Karpas-422 (cell line): ENCODE measurements around the gene LOC128125822.

ENCODE experiments used
- DNase-seq: peaks from one replicate; pipeline ENCODE4 v3.0.0-alpha.2; 2015
- H2AFZ ChIP-seq: fragments of 200-600 bp; sonication (generic); 2 replicates; pipeline ENCODE4 v1.6.1; 2014; ENCODE audit warnings: antibody characterized with exemption, low read length, mixed read lengths
- H3K27ac ChIP-seq: fragments of 200-600 bp; sonication (generic); 2 replicates; pipeline ENCODE4 v1.5.1; 2014; ENCODE audit warnings: mild to moderate bottlenecking, low read length, moderate library complexity
- H3K27me3 ChIP-seq: fragments of 200-600 bp; sonication (generic); 2 replicates; pipeline ENCODE4 v1.6.1; 2014; ENCODE audit warnings: low read length, mixed read lengths
- H3K36me3 ChIP-seq: fragments of 200-600 bp; sonication (generic); 2 replicates; pipeline ENCODE4 v1.6.1; 2014; ENCODE audit warnings: low read length, mixed read lengths; ENCODE audit not compliant: insufficient read depth
- H3K4me1 ChIP-seq: fragments of 200-600 bp; sonication (generic); 2 replicates; pipeline ENCODE4 v1.6.1; 2014; ENCODE audit warnings: mild to moderate bottlenecking, low read length, mixed read lengths
- H3K4me2 ChIP-seq: fragments of 200-600 bp; sonication (generic); 2 replicates; pipeline ENCODE4 v1.6.1; 2014; ENCODE audit warnings: low read length, low read depth, mild to moderate bottlenecking; ENCODE audit not compliant: poor library complexity, severe bottlenecking
- H3K4me3 ChIP-seq: fragments of 200-600 bp; sonication (generic); 2 replicates; pipeline ENCODE4 v1.5.1; 2014; ENCODE audit warnings: mild to moderate bottlenecking, antibody characterized with exemption, low read length, mixed read lengths
- H3K79me2 ChIP-seq: fragments of 200-600 bp; sonication (generic); 2 replicates; pipeline ENCODE4 v1.6.1; 2014; ENCODE audit warnings: mild to moderate bottlenecking, low read length, mixed read lengths
- H3K9ac ChIP-seq: fragments of 200-600 bp; sonication (generic); 2 replicates; pipeline ENCODE4 v1.6.0; 2014; ENCODE audit warnings: low read length
- H3K9me2 ChIP-seq: fragments of 200-600 bp; sonication (generic), shearing (Covaris generic); replicated peaks from 2 replicates; pipeline ENCODE4 v1.6.0; 2014; ENCODE audit warnings: mild to moderate bottlenecking, low read length, moderate library complexity; ENCODE audit not compliant: insufficient read depth
- H3K9me3 ChIP-seq: fragments of 300-700, 200-600 bp; sonication (generic); 2 replicates; pipeline ENCODE4 v1.6.1; 2014; ENCODE audit warnings: low read length, mixed read lengths
- H4K20me1 ChIP-seq: fragments of 200-600 bp; sonication (generic); 2 replicates; pipeline ENCODE4 v1.6.1; 2014; ENCODE audit warnings: mild to moderate bottlenecking, antibody characterized with exemption, low read length, low read depth; ENCODE audit not compliant: insufficient read depth

Gene LOC128125822

GRCh38 chr6:63573076-63573898 is 1.0 kb downstream of the LOC128125822 start:
- Histone ChIP-seq H3K27me3 (no peaks in the 10 kb centered on the region), H4K20me1 (peaks cover 36% of the 10 kb centered on the region; the same call in 1 of the 2 replicates), H3K4me3 (peak overlapping the region; percentile 93), H3K9me2 (no peaks in the 10 kb centered on the region), H3K9ac (peak overlapping the region; percentile 89), H3K4me2 (peak overlapping the region; percentile 66), H3K27ac (peak overlapping the region; percentile 58; the same call in 1 of the 2 replicates), H2AFZ (peak overlapping the region; percentile 58; the same call in 1 of the 2 replicates), H3K9me3 (no peaks in the 10 kb centered on the region), H3K79me2 (peaks cover 47% of the 10 kb centered on the region), H3K4me1 (peaks cover 22% of the 10 kb centered on the region), H3K36me3 (peaks cover 18% of the 10 kb centered on the region)
- DNase-seq: peak; percentile 83

DNA sequence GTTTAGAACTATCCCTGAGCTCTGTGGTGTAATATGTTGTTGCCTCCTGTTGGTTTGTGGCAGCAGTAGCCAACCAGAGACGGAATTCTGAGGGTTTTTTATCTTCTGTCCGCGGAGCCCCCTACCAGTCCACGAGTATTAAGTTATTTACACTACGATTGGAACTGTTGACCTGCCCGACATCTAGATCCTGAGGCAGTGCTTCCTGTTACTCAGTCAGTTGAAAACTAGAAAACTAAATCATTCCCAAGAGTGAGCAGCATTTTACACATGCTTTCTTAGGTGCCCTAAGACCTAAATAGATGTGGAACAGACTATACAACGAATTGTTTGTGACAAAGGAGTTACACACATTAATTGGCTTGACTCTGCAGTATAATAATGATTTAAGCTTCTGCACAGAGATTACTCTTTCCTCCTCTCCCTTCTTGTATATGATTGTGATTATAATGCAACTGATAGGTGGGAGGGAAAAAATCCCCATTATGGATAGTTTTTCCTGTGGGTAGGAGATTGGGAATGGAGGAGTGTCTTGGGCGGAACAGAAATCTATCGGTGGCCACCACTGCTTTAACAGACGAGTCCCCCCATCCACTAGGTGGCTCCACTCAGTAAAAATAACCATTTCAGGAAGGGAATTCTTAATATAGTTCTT is 1.7 kb downstream of the LOC128125822 start:
- Histone ChIP-seq H3K4me2 (peak overlapping the region; percentile 66), H3K27ac (no peak overlapping the region), H3K9ac (peak overlapping the region; percentile 89), H2AFZ (no peak overlapping the region; the same call in 1 of the 2 replicates), H3K36me3 (peaks cover 25% of the 10 kb centered on the region), H4K20me1 (peaks cover 36% of the 10 kb centered on the region; the same call in 1 of the 2 replicates), H3K9me2 (no peaks in the 10 kb centered on the region), H3K4me1 (peaks cover 22% of the 10 kb centered on the region), H3K4me3 (peak overlapping the region; percentile 93), H3K79me2 (peaks cover 47% of the 10 kb centered on the region), H3K9me3 (no peaks in the 10 kb centered on the region), H3K27me3 (no peaks in the 10 kb centered on the region)
- peak; percentile 63 for DNase-seq

- Histone ChIP-seq H3K9me3 (no peaks in the 10 kb centered on the region), H3K27ac (no peak overlapping the region), H3K9me2 (no peaks in the 10 kb centered on the region), H2AFZ (no peak overlapping the region), H3K27me3 (no peaks in the 10 kb centered on the region), H3K36me3 (peaks cover 30% of the 10 kb centered on the region), H3K4me3 (peak overlapping the region; percentile 93; the same call in 1 of the 2 replicates), H3K4me2 (peak overlapping the region; percentile 66), H4K20me1 (peaks cover 36% of the 10 kb centered on the region; the same call in 1 of the 2 replicates), H3K9ac (no peak overlapping the region), H3K4me1 (peaks cover 22% of the 10 kb centered on the region), H3K79me2 (peaks cover 47% of the 10 kb centered on the region)
- DNase-seq: no peak
Measured at GRCh38 chr6:63574554-63574900, 2.2 kb downstream of the LOC128125822 start.

GRCh38 chr6:63576147-63576772 is 4.0 kb downstream of the LOC128125822 start:
- H3K27ac ChIP-seq: no peak overlapping the region
- H3K4me3 ChIP-seq: no peak overlapping the region
- no peak overlapping the region for H3K9ac ChIP-seq
- H3K79me2 ChIP-seq: peaks cover 47% of the 10 kb centered on the region
- peaks cover 41% of the 10 kb centered on the region; the same call in 1 of the 2 replicates for H4K20me1 ChIP-seq
- no peak overlapping the region for H3K4me2 ChIP-seq
- no peaks in the 10 kb centered on the region for H3K27me3 ChIP-seq
- H3K9me3 ChIP-seq: no peaks in the 10 kb centered on the region
- peaks cover 22% of the 10 kb centered on the region for H3K4me1 ChIP-seq
- H2AFZ ChIP-seq: no peak overlapping the region
- DNase-seq: no peak
- H3K9me2 ChIP-seq: no peaks in the 10 kb centered on the region
- H3K36me3 ChIP-seq: peaks cover 47% of the 10 kb centered on the region

DNA sequence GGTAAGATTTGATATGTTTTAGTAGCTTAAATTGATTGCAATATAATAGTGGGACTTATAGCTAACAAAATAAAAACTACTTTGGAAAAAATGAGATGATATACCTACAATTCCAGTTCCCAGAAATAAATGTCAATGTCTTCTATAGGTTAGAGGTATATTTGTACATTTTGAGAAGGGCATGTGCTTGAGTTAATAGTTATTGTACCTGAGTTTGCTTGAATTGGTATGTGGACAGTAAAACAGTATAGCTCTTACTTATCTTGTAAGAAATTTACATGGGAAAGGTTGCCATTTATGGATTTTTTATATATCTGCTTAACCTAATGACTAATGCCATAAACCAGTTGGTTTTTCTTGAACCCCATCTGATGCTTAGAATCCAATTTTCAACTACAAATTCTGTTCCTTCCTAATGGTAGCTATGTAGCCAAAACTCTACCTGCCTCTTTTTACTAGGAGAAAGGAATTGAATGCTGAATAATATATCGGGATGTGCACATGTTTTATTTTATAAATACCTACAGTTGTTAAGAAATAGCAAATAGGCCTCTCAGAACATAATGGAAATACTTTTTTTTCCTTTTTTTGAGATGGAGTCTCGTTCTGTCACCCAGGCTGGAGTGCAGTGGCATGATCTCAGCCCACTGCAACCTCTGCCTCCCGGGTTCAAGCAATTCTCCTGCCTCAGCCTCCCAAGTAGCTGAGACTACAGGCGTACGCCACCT is 4.9 kb downstream of the LOC128125822 start:
- no peaks in the 10 kb centered on the region for H3K27me3 ChIP-seq
- no peak overlapping the region for H3K27ac ChIP-seq
- peaks cover 53% of the 10 kb centered on the region for H3K36me3 ChIP-seq
- H3K9ac ChIP-seq: no peak overlapping the region
- no peak overlapping the region for H3K4me2 ChIP-seq
- H3K4me1 ChIP-seq: peaks cover 14% of the 10 kb centered on the region
- H2AFZ ChIP-seq: no peak overlapping the region
- peaks cover 47% of the 10 kb centered on the region for H3K79me2 ChIP-seq
- H3K9me2 ChIP-seq: no peaks in the 10 kb centered on the region
- no peak for DNase-seq
- H3K4me3 ChIP-seq: no peak overlapping the region
- no peaks in the 10 kb centered on the region for H3K9me3 ChIP-seq
- H4K20me1 ChIP-seq: peaks cover 41% of the 10 kb centered on the region; the same call in 1 of the 2 replicates

GRCh38 chr6:63578757-63579156 is 6.5 kb downstream of the LOC128125822 start:
- no peak for DNase-seq
- Histone ChIP-seq H3K9ac (no peak overlapping the region), H3K27ac (no peak overlapping the region), H4K20me1 (peaks cover 43% of the 10 kb centered on the region; the same call in 1 of the 2 replicates), H3K9me3 (no peaks in the 10 kb centered on the region), H3K9me2 (no peaks in the 10 kb centered on the region), H3K27me3 (no peaks in the 10 kb centered on the region), H3K79me2 (peaks cover 33% of the 10 kb centered on the region), H3K36me3 (peaks cover 64% of the 10 kb centered on the region), H3K4me1 (peaks cover 11% of the 10 kb centered on the region), H2AFZ (no peak overlapping the region), H3K4me3 (no peak overlapping the region), H3K4me2 (no peak overlapping the region)

- no peak overlapping the region for H3K27ac ChIP-seq
- H2AFZ ChIP-seq: no peak overlapping the region
- H3K79me2 ChIP-seq: peaks cover 19% of the 10 kb centered on the region
- H3K4me2 ChIP-seq: no peak overlapping the region
- no peak for DNase-seq
- no peak overlapping the region for H3K9ac ChIP-seq
- H3K36me3 ChIP-seq: peaks cover 64% of the 10 kb centered on the region
- H3K9me2 ChIP-seq: no peaks in the 10 kb centered on the region
- H3K4me1 ChIP-seq: no peaks in the 10 kb centered on the region; the same call in 1 of the 2 replicates
- peaks cover 30% of the 10 kb centered on the region; the same call in 1 of the 2 replicates for H4K20me1 ChIP-seq
- H3K4me3 ChIP-seq: no peak overlapping the region
- H3K9me3 ChIP-seq: no peaks in the 10 kb centered on the region
- no peaks in the 10 kb centered on the region for H3K27me3 ChIP-seq
Measured at GRCh38 chr6:63579937-63580703, 7.8 kb downstream of the LOC128125822 start.
